HepG2 (cell line): Measurements from ENCODE around the gene TAMALIN. TPM values are rescaled to one million over a fixed set of nuclear protein-coding genes. Genes with fewer than 3 reads are reported as not detected.

Experiments
- ATAC-seq: fragments of 200-7000 bp; cut with Tn5 transposase; 3 replicates; pipeline ENCODE4 v1.9.1; 2020; ENCODE audit warnings: mild to moderate bottlenecking, moderate library complexity
- BruUV-seq: library from RNA; stranded (reverse); fragments of 400-500 nt; replicated peaks from 2 replicates; lab custom pipeline; 2021; lab: Mats Ljungman, UMichigan
- CTCF ChIA-PET: fragments of 300-600 bp; formaldehyde crosslinking; extraction: SDS; loops from one replicate; lab custom pipeline; 2021; ENCODE audit warnings: low total read pairs, inconsistent platforms, low intra/inter-chr PET ratio; lab: Yijun Ruan, JAX
- POLR2A ChIA-PET: fragments of 350-600 bp; sonication (Branson Sonifier 250); formaldehyde crosslinking; loops from one replicate; lab custom pipeline; 2020; ENCODE audit warnings: antibody characterized with exemption, inconsistent platforms; lab: Yijun Ruan, JAX
- DNase-seq: peaks from one replicate; pipeline ENCODE4 v3.0.0-alpha.2; 2015; ENCODE audit warnings: low spot score
- FAIRE-seq: peaks from 3 replicates; lab custom pipeline; 2011; peaks lifted over from hg19 to GRCh38; lab: Jason Lieb, UNC
- H2AFZ ChIP-seq: one replicate; pipeline ENCODE4 v1.6.1; 2011; ENCODE audit warnings: low read length, inconsistent platforms
- H3K27ac ChIP-seq: fragments of 300-600 bp; 3 replicates; pipeline ENCODE4 v1.8.0; 2011; ENCODE audit warnings: mixed run types, mild to moderate bottlenecking, mixed read lengths, low read length, inconsistent platforms; ENCODE audit not compliant: insufficient read depth; ENCODE audit errors: extremely low read length
- H3K27me3 ChIP-seq, 2 experiments: fragments of 200-600 bp in 1 of 2; 2 replicates in 1 of 2; 3 replicates in 1 of 2; pipeline versions ENCODE4 v1.6.0 to v1.8.0; 2011; ENCODE audit warnings: low read length in 2 of 2, mild to moderate bottlenecking in 2 of 2, moderate library complexity in 2 of 2, inconsistent platforms in 1 of 2; ENCODE audit not compliant: insufficient read depth in 2 of 2, control insufficient read depth in 1 of 2
- H3K36me3 ChIP-seq, 2 experiments: fragments of 200-600 bp in 1 of 2; replicated peaks in 1 of 2; 2 replicates in 1 of 2; 3 replicates in 1 of 2; pipeline versions ENCODE4 v1.5.1 to v1.8.0; 2011; ENCODE audit warnings: low read length in 2 of 2, inconsistent platforms in 1 of 2; ENCODE audit not compliant: insufficient read depth in 2 of 2, control insufficient read depth in 1 of 2
- H3K4me1 ChIP-seq: 2 replicates; pipeline ENCODE4 v1.5.1; 2012; ENCODE audit warnings: low read length, inconsistent platforms; ENCODE audit not compliant: insufficient read depth
- H3K4me2 ChIP-seq: 2 replicates; pipeline ENCODE4 v1.6.0; 2011; ENCODE audit warnings: low read depth, low read length, inconsistent platforms
- H3K4me3 ChIP-seq, 3 experiments: fragments of 200-600 bp in 1 of 3; sonication (generic), shearing (Covaris generic) in 1 of 3; replicated peaks in 1 of 3; 2 replicates each; pipeline ENCODE4 v1.5.1; 2011 to 2016; ENCODE audit warnings: low read length in 3 of 3, inconsistent platforms in 2 of 3, low read depth in 2 of 3, mild to moderate bottlenecking in 2 of 3, control low read depth in 1 of 3, mixed read lengths in 1 of 3; ENCODE audit not compliant: insufficient read depth in 1 of 3
- H3K79me2 ChIP-seq: one replicate; pipeline ENCODE4 v1.6.1; 2011; ENCODE audit warnings: low read length, inconsistent platforms; ENCODE audit not compliant: insufficient read depth
- H3K9ac ChIP-seq: 2 replicates; pipeline ENCODE4 v1.6.0; 2011; ENCODE audit warnings: mild to moderate bottlenecking, low read depth, low read length, inconsistent platforms; ENCODE audit not compliant: insufficient read depth
- H3K9me3 ChIP-seq: 2 replicates; pipeline ENCODE4 v1.5.1; 2012; ENCODE audit warnings: mild to moderate bottlenecking, low read length
- H4K20me1 ChIP-seq: 2 replicates; pipeline ENCODE4 v1.6.0; 2011; ENCODE audit warnings: inconsistent platforms, mild to moderate bottlenecking, low read length, moderate library complexity; ENCODE audit not compliant: insufficient read depth
- CCAR2 ChIP-seq: fragments of 200-400 bp; formaldehyde crosslinking; optimal IDR thresholded peaks from 2 replicates; pipeline ENCODE3; 2018; ENCODE audit warnings: low read depth, mild to moderate bottlenecking, low read length, moderate library complexity
- EP300 ChIP-seq, 3 experiments: sonication (generic) in 1 of 3; formaldehyde crosslinking in 1 of 3; IDR thresholded peaks; 2 replicates each; pipeline versions ENCODE4 v1.5.1 to v1.6.1; 2011 to 2020; ENCODE audit warnings: low read depth in 2 of 3, low read length in 2 of 3, borderline replicate concordance in 1 of 3, improper control_type of control experiment in 1 of 3, mild to moderate bottlenecking in 1 of 3, missing genetic modification reagents in 1 of 3, moderate library complexity in 1 of 3
- IRF2 ChIP-seq: IDR thresholded peaks from 2 replicates; pipeline ENCODE4 v1.6.1; 2018; ENCODE audit warnings: missing genetic modification reagents, missing compliant biosample characterization
- RAD21 ChIP-seq: fragments of 450-650 bp; formaldehyde crosslinking; IDR thresholded peaks from 2 replicates; pipeline ENCODE4 v1.5.0; 2020; ENCODE audit warnings: mild to moderate bottlenecking
- TBX2 ChIP-seq: sonication (generic); formaldehyde crosslinking; IDR thresholded peaks from 2 replicates; pipeline ENCODE4 v1.5.0; 2020; ENCODE audit warnings: missing genetic modification reagents, mild to moderate bottlenecking, borderline replicate concordance
- ZNF720 ChIP-seq: sonication (generic); formaldehyde crosslinking; IDR thresholded peaks from 2 replicates; pipeline ENCODE4 v1.4.0; 2020; ENCODE audit warnings: missing genetic modification reagents
- ZNF83 ChIP-seq: sonication (generic); formaldehyde crosslinking; IDR thresholded peaks from 2 replicates; pipeline ENCODE4 v1.4.0; 2020; ENCODE audit warnings: missing genetic modification reagents, mild to moderate bottlenecking, borderline replicate concordance
- WGBS: methylation state at CpG from one replicate; pipeline ENCODE4 v1.1.6; 2017; ENCODE audit warnings: low lambda C conversion rate; 5-methylcytosine and 5-hydroxymethylcytosine counted together
- in situ Hi-C: cut with HindIII; loops from 2 replicates; pipeline ENCODE4 v1.10.0; 2017; ENCODE audit warnings: low pct_unique_long_range_greater_than_20kb; ENCODE audit not compliant: extremely low pct_ligation_motif_present
- intact Hi-C: fragments of 100-400 bp; cut with micrococcal nuclease; formaldehyde crosslinking; loops from one replicate; pipeline ENCODE4 v1.10.0; 2022; ENCODE audit not compliant: unreplicated experiment
- polyA plus RNA-seq, 8 experiments: library from polyadenylated mRNA; depleted of rRNA in 3 of 8; stranded (reverse) in 7 of 8; unstranded in 1 of 8; fragments of >200 nt; fragmentation: Illumina TruSeq in 4 of 8; extraction: Trizol in 4 of 8; gene quantifications; 2 replicates each; pipeline versions ENCODE4 v1.2.1 to v1.2.3, GENCODE V29; 2011 to 2016; ENCODE audit warnings: low read depth in 4 of 8, missing spikeins in 1 of 8, mixed read lengths in 1 of 8; ENCODE audit not compliant: insufficient read depth in 1 of 8
- total RNA-seq, 5 experiments: library from RNA; depleted of rRNA; stranded (reverse); fragments of >200 nt; fragmentation: Illumina TruSeq; extraction: Trizol; gene quantifications; 2 replicates each; pipeline ENCODE4 v1.2.3, GENCODE V29; 2016; ENCODE audit warnings: low read depth in 1 of 5
- TF ChIP-seq, protein P1 (sequence below): sonication (generic); formaldehyde crosslinking; conservative IDR thresholded peaks from 2 replicates; pipeline ENCODE4 v1.8.0; 2022; ENCODE audit warnings: missing genetic modification reagents

Gene TAMALIN
- total and polyA plus RNA-seq, 2 of the 13 experiments (the other 11 are each of a cell fraction or from before 2014, with no cell fraction given): 2.9 to 10.9 TPM

DNA sequence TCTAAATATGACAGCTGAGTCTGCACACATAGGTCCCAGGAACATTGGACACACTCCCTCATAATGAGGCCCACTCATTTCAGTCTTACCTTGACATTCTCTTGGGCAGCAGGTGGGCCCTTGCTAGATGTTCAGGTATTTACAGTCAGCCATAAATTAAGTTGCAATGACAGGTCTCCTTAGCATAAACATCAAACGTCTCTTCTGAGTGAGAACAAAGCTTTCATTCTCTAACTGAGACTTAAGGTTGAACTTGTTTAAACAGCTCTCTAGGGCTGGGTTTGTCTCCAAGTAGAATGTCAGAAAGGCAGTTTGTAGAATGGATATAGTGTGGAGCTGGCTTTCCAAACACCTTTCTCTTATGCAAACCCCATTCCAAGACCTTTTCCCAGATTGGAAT is 44.9 kb upstream of the TAMALIN start:
- intact Hi-C loops (no loop called here), in situ Hi-C loops (no loop called here)
- Histone ChIP-seq H3K36me3 (no peaks in the 10 kb centered on the region; a peak in 1 of 5 replicates), H3K79me2 (peaks cover 80% of the 10 kb centered on the region), H3K9ac (no peak overlapping the region), H3K9me3 (no peaks in the 10 kb centered on the region), H3K4me2 (no peak overlapping the region), H2AFZ (no peak overlapping the region), H3K27me3 (no peaks in the 10 kb centered on the region), H3K27ac (peak overlapping the region; percentile 22), H3K4me3 (no peak overlapping the region), H4K20me1 (no peaks in the 10 kb centered on the region), H3K4me1 (peaks cover 58% of the 10 kb centered on the region)
- FAIRE-seq (no peak), DNase-seq (peak; percentile 25), ATAC-seq (no peak)
- no peak for TF ChIP-seq ZNF83 (CRISPR knock-in tag)
- no peak for TF ChIP-seq IRF2 (CRISPR knock-in tag)
- no peak for TF ChIP-seq CCAR2
- TF ChIP-seq RAD21 (CRISPR knock-in tag): no peak
- no peak for TF ChIP-seq ZNF720 (CRISPR knock-in tag)
- no peak for TF ChIP-seq TBX2
- 0 out of 4 replicates have a peak, but pooled peaks of 1 of the 2 experiments have one; percentile 26 for TF ChIP-seq EP300 (IDR thresholded peaks at IDR 0.05; ENCODE audit: low read depth in 2 of 2, low read length in 2 of 2)
- no peak for TF ChIP-seq EP300 (CRISPR knock-in tag; IDR thresholded peaks at IDR 0.05; ENCODE audit: borderline replicate concordance)
- TF ChIP-seq, protein P1, sequence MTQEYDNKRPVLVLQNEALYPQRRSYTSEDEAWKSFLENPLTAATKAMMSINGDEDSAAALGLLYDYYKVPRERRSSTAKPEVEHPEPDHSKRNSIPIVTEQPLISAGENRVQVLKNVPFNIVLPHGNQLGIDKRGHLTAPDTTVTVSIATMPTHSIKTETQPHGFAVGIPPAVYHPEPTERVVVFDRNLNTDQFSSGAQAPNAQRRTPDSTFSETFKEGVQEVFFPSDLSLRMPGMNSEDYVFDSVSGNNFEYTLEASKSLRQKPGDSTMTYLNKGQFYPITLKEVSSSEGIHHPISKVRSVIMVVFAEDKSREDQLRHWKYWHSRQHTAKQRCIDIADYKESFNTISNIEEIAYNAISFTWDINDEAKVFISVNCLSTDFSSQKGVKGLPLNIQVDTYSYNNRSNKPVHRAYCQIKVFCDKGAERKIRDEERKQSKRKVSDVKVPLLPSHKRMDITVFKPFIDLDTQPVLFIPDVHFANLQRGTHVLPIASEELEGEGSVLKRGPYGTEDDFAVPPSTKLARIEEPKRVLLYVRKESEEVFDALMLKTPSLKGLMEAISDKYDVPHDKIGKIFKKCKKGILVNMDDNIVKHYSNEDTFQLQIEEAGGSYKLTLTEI (CRISPR knock-in tag): no peak
- ChIA-PET POLR2A (interaction anchor here (1.3 kb wide), 1 partner anchor 15 kb away, joined by 9 read pairs; no protein-coding TSS in a partner anchor), CTCF (no interaction called here)
- WGBS: 17% methylated on average over 1 of the region's 1 CpG
- BruUV-seq: no TSS peak
